ENCODE data around the gene LPP. TPM values are rescaled to one million over a fixed set of nuclear protein-coding genes. Genes with fewer than 3 reads are reported as not detected.

The LPP gene
- polyA plus RNA-seq, 3 donors = 14.1 to 23.2 (median 15.3) TPM

DNA sequence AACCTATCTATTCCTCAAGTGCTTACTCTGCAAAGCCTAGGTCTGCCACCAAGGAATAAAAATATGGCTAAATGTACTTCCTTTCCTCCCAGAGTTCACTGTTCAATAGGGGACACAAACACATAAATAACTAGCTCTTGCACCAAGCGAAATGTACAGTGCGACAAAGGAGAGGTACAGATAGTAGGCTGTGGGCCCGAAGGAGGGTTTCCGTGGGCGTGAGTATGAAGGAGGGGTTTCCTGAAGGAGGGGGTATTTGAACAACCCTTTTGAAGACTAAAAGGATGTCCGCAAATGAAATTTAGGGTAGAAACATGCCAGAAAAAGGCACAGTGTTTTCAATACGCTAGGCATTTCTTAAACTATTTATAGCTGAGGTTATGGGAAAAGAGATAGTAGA lies 207.9 kb downstream of the LPP start:
- Mint-ChIP-seq H3K27ac (no peak overlapping the region), H3K9me3 (no peaks in the 10 kb centered on the region), H3K36me3 (peaks cover 13 to 20% of the 10 kb centered on the region in 2 donors), H3K27me3 (ENCODE audit: low read depth in 3 of 3) (peaks cover 0 to 1% (median 1%) of the 10 kb centered on the region in 3 donors), H3K4me3 (no peak overlapping the region), H3K4me1 (peaks cover 29% of the 10 kb centered on the region)
- Histone ChIP-seq H2AFZ (ENCODE audit: insufficient read depth, low read depth, low read length, poor library complexity, severe bottlenecking) (no peak overlapping the region), H3K9ac (ENCODE audit: insufficient read depth, low read length, poor library complexity, severe bottlenecking) (no peak overlapping the region), H3K27me3 (ENCODE audit: control insufficient read depth in 2 of 2, insufficient read depth in 2 of 2, low read length in 2 of 2) (no peaks in the 10 kb centered on the region), H3K4me2 (replicated peaks; ENCODE audit: extremely low read depth, low read length, poor library complexity, severe bottlenecking) (no peak overlapping the region), H3K79me2 (ENCODE audit: insufficient read depth, low read length) (no peaks in the 10 kb centered on the region), H3K27ac (ENCODE audit: low read depth in 1 of 2, low read length in 2 of 2) (no peak overlapping the region), H4K20me1 (ENCODE audit: insufficient read depth, low read length) (no peaks in the 10 kb centered on the region), H3K36me3 (replicated peaks in 1 of 2; ENCODE audit: control insufficient read depth in 1 of 2, insufficient read depth in 2 of 2, low read length in 2 of 2) (peaks cover 0 to 2% of the 10 kb centered on the region in 2 donors), H3K4me1 (ENCODE audit: control insufficient read depth in 1 of 2, insufficient read depth in 2 of 2, low read length in 2 of 2) (peaks cover 16 to 18% of the 10 kb centered on the region in 2 donors), H3K4me3 (replicated peaks in 1 of 3; ENCODE audit: low read depth in 2 of 3, low read length in 3 of 3) (no peak overlapping the region), H3K9me3 (replicated peaks in 1 of 2; ENCODE audit: control insufficient read depth in 1 of 2, insufficient read depth in 1 of 2, low read length in 2 of 2) (no peaks in the 10 kb centered on the region)
- TF ChIP-seq, protein P1, sequence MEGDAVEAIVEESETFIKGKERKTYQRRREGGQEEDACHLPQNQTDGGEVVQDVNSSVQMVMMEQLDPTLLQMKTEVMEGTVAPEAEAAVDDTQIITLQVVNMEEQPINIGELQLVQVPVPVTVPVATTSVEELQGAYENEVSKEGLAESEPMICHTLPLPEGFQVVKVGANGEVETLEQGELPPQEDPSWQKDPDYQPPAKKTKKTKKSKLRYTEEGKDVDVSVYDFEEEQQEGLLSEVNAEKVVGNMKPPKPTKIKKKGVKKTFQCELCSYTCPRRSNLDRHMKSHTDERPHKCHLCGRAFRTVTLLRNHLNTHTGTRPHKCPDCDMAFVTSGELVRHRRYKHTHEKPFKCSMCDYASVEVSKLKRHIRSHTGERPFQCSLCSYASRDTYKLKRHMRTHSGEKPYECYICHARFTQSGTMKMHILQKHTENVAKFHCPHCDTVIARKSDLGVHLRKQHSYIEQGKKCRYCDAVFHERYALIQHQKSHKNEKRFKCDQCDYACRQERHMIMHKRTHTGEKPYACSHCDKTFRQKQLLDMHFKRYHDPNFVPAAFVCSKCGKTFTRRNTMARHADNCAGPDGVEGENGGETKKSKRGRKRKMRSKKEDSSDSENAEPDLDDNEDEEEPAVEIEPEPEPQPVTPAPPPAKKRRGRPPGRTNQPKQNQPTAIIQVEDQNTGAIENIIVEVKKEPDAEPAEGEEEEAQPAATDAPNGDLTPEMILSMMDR (IDR thresholded peaks at IDR 0.05) = no peak
- no peak for DNase-seq
- WGBS (ENCODE audit: insufficient coverage) = 97% methylated on average over 4 of the region's 7 CpGs
- intact Hi-C loops (cut with micrococcal nuclease) = no loop called here

DNA sequence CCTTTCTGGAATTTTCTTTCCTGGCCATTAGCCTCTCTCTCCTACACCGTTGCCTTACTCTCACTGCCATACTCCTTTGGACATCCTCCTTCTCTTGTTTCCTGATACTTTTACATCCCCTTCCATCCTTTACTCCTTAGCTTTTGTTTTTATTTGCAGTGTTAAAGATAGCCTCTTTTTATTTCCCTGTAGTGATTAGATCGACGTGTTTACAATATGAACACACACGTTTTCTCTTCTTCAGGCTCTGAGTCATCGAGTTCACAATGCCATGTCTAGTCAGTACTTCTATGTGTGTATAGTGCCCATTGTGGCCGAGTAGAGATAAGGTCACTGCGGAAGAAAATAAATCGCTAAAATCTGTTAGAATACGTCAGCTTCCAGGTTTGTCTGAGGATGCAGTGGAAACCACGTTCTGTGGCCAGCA lies 208.5 kb downstream of the LPP start:
- H3K4me3 ChIP-seq (replicated peaks in 1 of 3; ENCODE audit: low read depth in 2 of 3, low read length in 3 of 3) = no peak overlapping the region
- no peaks in the 10 kb centered on the region for H4K20me1 ChIP-seq (ENCODE audit: insufficient read depth, low read length)
- H3K4me1 Mint-ChIP-seq = peaks cover 29% of the 10 kb centered on the region
- no peak for DNase-seq
- H3K27ac ChIP-seq (ENCODE audit: low read depth in 1 of 2, low read length in 2 of 2) = no peak overlapping the region
- no peaks in the 10 kb centered on the region for H3K9me3 ChIP-seq (replicated peaks in 1 of 2; ENCODE audit: control insufficient read depth in 1 of 2, insufficient read depth in 1 of 2, low read length in 2 of 2)
- 91% methylated on average over 4 of the region's 10 CpGs for WGBS (ENCODE audit: insufficient coverage)
- no peaks in the 10 kb centered on the region for H3K9me3 Mint-ChIP-seq
- H3K27me3 ChIP-seq (ENCODE audit: control insufficient read depth in 2 of 2, insufficient read depth in 2 of 2, low read length in 2 of 2) = no peaks in the 10 kb centered on the region
- H3K9ac ChIP-seq (ENCODE audit: insufficient read depth, low read length, poor library complexity, severe bottlenecking) = no peak overlapping the region
- H3K4me2 ChIP-seq (replicated peaks; ENCODE audit: extremely low read depth, low read length, poor library complexity, severe bottlenecking) = no peak overlapping the region
- H2AFZ ChIP-seq (ENCODE audit: insufficient read depth, low read depth, low read length, poor library complexity, severe bottlenecking) = no peak overlapping the region
- H3K79me2 ChIP-seq (ENCODE audit: insufficient read depth, low read length) = no peaks in the 10 kb centered on the region
- intact Hi-C loops (cut with micrococcal nuclease) = no loop called here
- H3K27ac Mint-ChIP-seq = peak overlapping the region in 3 of 7 donors; percentile 9 to 51 (median 33)
- peaks cover 16 to 18% of the 10 kb centered on the region in 2 donors for H3K4me1 ChIP-seq (ENCODE audit: control insufficient read depth in 1 of 2, insufficient read depth in 2 of 2, low read length in 2 of 2)
- peaks cover 0 to 2% of the 10 kb centered on the region in 2 donors for H3K36me3 ChIP-seq (replicated peaks in 1 of 2; ENCODE audit: control insufficient read depth in 1 of 2, insufficient read depth in 2 of 2, low read length in 2 of 2)
- H3K4me3 Mint-ChIP-seq = no peak overlapping the region
- peaks cover 11 to 19% of the 10 kb centered on the region in 2 donors for H3K36me3 Mint-ChIP-seq
- TF ChIP-seq, protein P1 (IDR thresholded peaks at IDR 0.05) = no peak
- peaks cover 0 to 1% (median 1%) of the 10 kb centered on the region in 3 donors for H3K27me3 Mint-ChIP-seq (ENCODE audit: low read depth in 3 of 3)

All from CD14-positive monocyte (primary cell).